ENCODE results near the gene CDS1. TPM values are rescaled to one million over a fixed set of nuclear protein-coding genes. Genes with fewer than 3 reads are reported as not detected.

CDS1 gene
- total RNA-seq, 6 donors from 2014 or later = 6.5 to 39.8 (median 19.2) TPM

DNA sequence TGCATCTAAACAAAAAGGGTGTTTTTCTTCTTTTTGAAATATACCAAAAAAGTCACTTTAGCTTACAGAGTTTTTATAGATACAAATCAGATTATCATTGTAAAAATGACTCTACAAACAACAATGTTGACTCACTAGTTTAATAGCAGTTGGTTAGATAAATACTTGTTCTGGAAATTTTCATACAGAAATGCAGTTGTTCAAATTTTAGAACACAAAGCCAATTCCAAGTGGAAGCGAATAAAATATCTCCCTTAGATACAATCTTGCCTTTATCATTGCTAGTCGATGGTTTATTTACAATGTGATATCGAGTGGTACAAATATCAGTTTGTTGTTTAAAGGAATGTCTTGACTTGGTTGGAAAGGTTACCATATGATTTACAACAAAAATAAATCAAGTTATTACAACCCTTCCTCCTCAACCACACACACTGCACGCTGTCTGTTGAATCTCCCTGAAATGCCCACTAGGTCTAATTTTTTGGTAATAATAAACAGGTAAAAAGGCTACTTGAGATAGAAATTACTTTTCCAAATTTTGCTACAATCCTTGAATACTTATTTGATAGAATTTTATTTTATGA is 114.8 kb downstream of the CDS1 start:
- no peaks in the 10 kb centered on the region for H3K4me1 ChIP-seq
- no peaks in the 10 kb centered on the region for H3K9me3 ChIP-seq
- no peaks in the 10 kb centered on the region for H3K27me3 ChIP-seq
- no peak overlapping the region for H3K4me3 ChIP-seq
- WGBS, 2 donors = 81 to 82% methylated on average over 4 of the region's 4 CpGs
- H3K27ac ChIP-seq = no peak overlapping the region
- peaks cover 18 to 87% (median 50%) of the 10 kb centered on the region in 4 donors for H3K36me3 ChIP-seq
- TF ChIP-seq POLR2A (IDR thresholded peaks at IDR 0.05) (no peak), CTCF (IDR thresholded peaks at IDR 0.05) (no peak), EP300 (IDR thresholded peaks at IDR 0.05) (no peak), POLR2AphosphoS5 (IDR thresholded peaks at IDR 0.05) (no peak)
- no peak for DNase-seq
- ATAC-seq (ENCODE audit: low FRiP score in 2 of 2) = no peak

- TF ChIP-seq CTCF (IDR thresholded peaks at IDR 0.05) (no peak), EP300 (IDR thresholded peaks at IDR 0.05) (no peak), POLR2A (IDR thresholded peaks at IDR 0.05) (no peak), POLR2AphosphoS5 (IDR thresholded peaks at IDR 0.05) (no peak)
- WGBS, 2 donors = 90 to 94% methylated on average over 6 of the region's 6 CpGs
- no peak overlapping the region for H3K27ac ChIP-seq
- H3K9me3 ChIP-seq = no peaks in the 10 kb centered on the region
- ATAC-seq (ENCODE audit: low FRiP score in 2 of 2) (no peak), DNase-seq (no peak)
- H3K36me3 ChIP-seq = peaks cover 22 to 88% (median 54%) of the 10 kb centered on the region in 4 donors
- no peak overlapping the region for H3K4me3 ChIP-seq
- H3K27me3 ChIP-seq = no peaks in the 10 kb centered on the region
- no peaks in the 10 kb centered on the region for H3K4me1 ChIP-seq
These were observed 116.2 kb downstream of the CDS1 start for GRCh38 chr4:84699001-84699671.

Small RNA genes within 50 kb of the gene (small RNA-seq; reads per million reads assigned to genes)
- gene RN7SL552P = 0 reads per million in 4 donors
- gene RPL3P13 = 0 reads per million in 4 donors

Other genes starting within 250 kb of the CDS1 start
- under 1 TPM in 3 of 6 donors, not detected in 3; 0.11 to 0.69 (median 0.17) TPM for gene NKX6-1, start 83.8 kb upstream of the CDS1 start, total RNA-seq

Measured in upper lobe of left lung (tissue), 6 donors.